Chondrocyte (in vitro differentiated cells): ENCODE data around the gene UCP3. TPM values are rescaled to one million over a fixed set of nuclear protein-coding genes. Genes with fewer than 3 reads are reported as not detected.

ENCODE experiments used
- DNase-seq: peaks from one replicate; pipeline ENCODE4 v3.0.0; 2021; ENCODE audit warnings: mixed read lengths, low spot score
- H3K27ac Mint-ChIP-seq: one replicate; pipeline ENCODE4 v1.8.0; 2021; ENCODE audit warnings: mild to moderate bottlenecking, moderate library complexity, mixed read lengths; ENCODE audit not compliant: unreplicated experiment
- H3K27me3 Mint-ChIP-seq: 2 replicates; pipeline ENCODE4 v1.8.0; 2021; ENCODE audit warnings: low read depth, mixed read lengths
- H3K36me3 Mint-ChIP-seq: 2 replicates; pipeline ENCODE4 v1.8.0; 2021; ENCODE audit warnings: low read depth, mixed read lengths
- H3K4me1 Mint-ChIP-seq: 2 replicates; pipeline ENCODE4 v1.8.0; 2021; ENCODE audit warnings: low read depth, mild to moderate bottlenecking, mixed read lengths
- H3K4me3 Mint-ChIP-seq: one replicate; pipeline ENCODE4 v1.8.0; 2021; ENCODE audit warnings: mild to moderate bottlenecking, moderate library complexity, mixed read lengths; ENCODE audit not compliant: unreplicated experiment
- H3K9me3 Mint-ChIP-seq: 2 replicates; pipeline ENCODE4 v1.8.0; 2021; ENCODE audit warnings: low read depth, mixed read lengths
- CTCF ChIP-seq: fragments of 200-600 bp; sonication (generic); IDR thresholded peaks from 2 replicates; pipeline ENCODE4 v1.5.0; 2021; ENCODE audit warnings: antibody characterized with exemption, mild to moderate bottlenecking, moderate library complexity
- total RNA-seq: library from RNA; stranded (reverse); gene quantifications from 3 replicates; pipeline ENCODE4 v1.2.1, GENCODE V29; 2021

The UCP3 gene
- total RNA-seq, 1 donor from 2014 or later: 0.47 TPM

GRCh38 chr11:73961321-73961720 is 47.6 kb downstream of the UCP3 start:
- no peaks in the 10 kb centered on the region for H3K36me3 Mint-ChIP-seq

GRCh38 chr11:73958521-73959141 is 50.3 kb downstream of the UCP3 start:
- Mint-ChIP-seq H3K4me1 (peaks cover 11% of the 10 kb centered on the region), H3K27ac (no peak overlapping the region), H3K4me3 (no peak overlapping the region), H3K9me3 (no peaks in the 10 kb centered on the region), H3K36me3 (no peaks in the 10 kb centered on the region), H3K27me3 (no peaks in the 10 kb centered on the region)
- DNase-seq: no peak
- TF ChIP-seq CTCF: no peak

More at GRCh38 chr11:73961321-73961720, 47.6 kb downstream of the UCP3 start:
- Mint-ChIP-seq H3K4me1 (peaks cover 18% of the 10 kb centered on the region), H3K9me3 (no peaks in the 10 kb centered on the region), H3K27me3 (no peaks in the 10 kb centered on the region), H3K27ac (no peak overlapping the region), H3K4me3 (no peak overlapping the region)
- TF ChIP-seq CTCF: no peak
- DNase-seq: no peak

- no peak for TF ChIP-seq CTCF
- H3K9me3 Mint-ChIP-seq: no peaks in the 10 kb centered on the region
- no peak overlapping the region for H3K4me3 Mint-ChIP-seq
- peaks cover 11% of the 10 kb centered on the region for H3K4me1 Mint-ChIP-seq
- no peaks in the 10 kb centered on the region for H3K27me3 Mint-ChIP-seq
- DNase-seq: no peak
- H3K27ac Mint-ChIP-seq: no peak overlapping the region
- H3K36me3 Mint-ChIP-seq: no peaks in the 10 kb centered on the region
Measured at GRCh38 chr11:73957654-73958361, 51.1 kb downstream of the UCP3 start.

GRCh38 chr11:73956876-73957653 is 51.8 kb downstream of the UCP3 start:
- DNase-seq: no peak
- H3K4me3 Mint-ChIP-seq: no peak overlapping the region
- H3K27ac Mint-ChIP-seq: no peak overlapping the region
- no peaks in the 10 kb centered on the region for H3K36me3 Mint-ChIP-seq
- TF ChIP-seq CTCF: no peak
- peaks cover 11% of the 10 kb centered on the region for H3K4me1 Mint-ChIP-seq
- H3K9me3 Mint-ChIP-seq: no peaks in the 10 kb centered on the region
- no peaks in the 10 kb centered on the region for H3K27me3 Mint-ChIP-seq

- DNase-seq: no peak
- TF ChIP-seq CTCF: no peak
- H3K36me3 Mint-ChIP-seq: peaks cover under 1% of the 10 kb centered on the region
- H3K27ac Mint-ChIP-seq: no peak overlapping the region
- no peak overlapping the region for H3K4me3 Mint-ChIP-seq
- peaks cover 7% of the 10 kb centered on the region for H3K4me1 Mint-ChIP-seq
- peaks cover 7% of the 10 kb centered on the region for H3K9me3 Mint-ChIP-seq
- H3K27me3 Mint-ChIP-seq: no peaks in the 10 kb centered on the region
Measured at GRCh38 chr11:73951797-73952196, 57.1 kb downstream of the UCP3 start.
